CD4-positive, alpha-beta T cell (primary cell): ENCODE measurements around the gene CDIP1. TPM values are rescaled to one million over a fixed set of nuclear protein-coding genes. Genes with fewer than 3 reads are reported as not detected.

ENCODE experiments used
- ATAC-seq: fragments of 200-7000 bp; cut with Tn5 transposase; one replicate; pipeline ENCODE4 v1.10.0; 2022; ENCODE audit warnings: mild to moderate bottlenecking; ENCODE audit not compliant: poor library complexity
- CTCF ChIA-PET: fragments of 350-600 bp; sonication (Branson Sonifier 250); formaldehyde crosslinking; loops from one replicate; lab custom pipeline; 2021; ENCODE audit warnings: antibody characterized with exemption, inconsistent platforms; lab: Charles Lee
- POLR2A ChIA-PET: fragments of 350-600 bp; sonication (Branson Sonifier 250); formaldehyde crosslinking; loops from one replicate; lab custom pipeline; 2021; ENCODE audit warnings: antibody characterized with exemption, inconsistent platforms; lab: Charles Lee
- DNase-seq, 14 experiments: peaks; one replicate each; pipeline ENCODE4 v3.0.0-alpha.2; 2013 to 2020; ENCODE audit warnings: mixed read lengths in 2 of 14
- H3K27ac ChIP-seq, 2 donors: one replicate each; pipeline versions ENCODE4 v1.5.1 to v1.7.0; 2013; ENCODE audit warnings: low read length in 2 of 2, low read depth in 1 of 2, mild to moderate bottlenecking in 1 of 2
- H3K27me3 ChIP-seq, 2 experiments: 1 replicate in 1 of 2; 2 replicates in 1 of 2; pipeline versions ENCODE4 v1.6.1 to v1.7.0; 2013; ENCODE audit warnings: low read length in 2 of 2, control low read depth in 1 of 2, mild to moderate bottlenecking in 1 of 2, moderate library complexity in 1 of 2; ENCODE audit not compliant: insufficient read depth in 2 of 2, control insufficient read depth in 1 of 2
- H3K36me3 ChIP-seq: one replicate; pipeline ENCODE4 v1.6.1; 2013; ENCODE audit warnings: low read length, control low read depth; ENCODE audit not compliant: insufficient read depth
- H3K4me1 ChIP-seq: one replicate; pipeline ENCODE4 v1.6.1; 2013; ENCODE audit warnings: low read length, control low read depth; ENCODE audit not compliant: insufficient read depth
- H3K4me3 ChIP-seq: one replicate; pipeline ENCODE4 v1.5.1; 2013; ENCODE audit warnings: mild to moderate bottlenecking, low read length, moderate library complexity
- H3K9me3 ChIP-seq, 2 experiments: 1 replicate in 1 of 2; 2 replicates in 1 of 2; pipeline versions ENCODE4 v1.6.1 to v1.7.0; 2013; ENCODE audit warnings: low read length in 2 of 2, mild to moderate bottlenecking in 2 of 2, control low read depth in 1 of 2, moderate library complexity in 1 of 2; ENCODE audit not compliant: control insufficient read depth in 1 of 2, insufficient read depth in 1 of 2
- H3K27ac Mint-ChIP-seq: one replicate; pipeline ENCODE4 v1.8.0; 2020; ENCODE audit warnings: mixed read lengths
- H3K27me3 Mint-ChIP-seq: one replicate; pipeline ENCODE4 v1.8.0; 2021; ENCODE audit warnings: mixed read lengths
- H3K36me3 Mint-ChIP-seq: one replicate; pipeline ENCODE4 v1.8.0; 2021; ENCODE audit warnings: low read depth, mixed read lengths
- H3K4me1 Mint-ChIP-seq: one replicate; pipeline ENCODE4 v1.8.0; 2021; ENCODE audit warnings: low read depth, mixed read lengths
- H3K4me3 Mint-ChIP-seq: one replicate; pipeline ENCODE4 v1.8.0; 2020; ENCODE audit warnings: mild to moderate bottlenecking, mixed read lengths
- H3K9me3 Mint-ChIP-seq: one replicate; pipeline ENCODE4 v1.8.0; 2020; ENCODE audit warnings: mixed read lengths
- intact Hi-C, 2 experiments: fragments of 100-400 bp; cut with DNase I in 1 of 2; cut with micrococcal nuclease in 1 of 2; formaldehyde crosslinking; loops; one replicate each; pipeline versions ENCODE4 v1.15.1 to v1.9.0; 2023 to 2025; cut with DNase I, micrococcal nuclease
- total RNA-seq, 174 experiments: library from RNA in 2 of 174; stranded (reverse) in 2 of 174; gene quantifications; one replicate each; pipeline ENCODE4 v1.2.3 and lab custom pipeline; 2021 to 2026
- TF ChIP-seq, protein P1 (sequence below): fragments of 200-600 bp; IDR thresholded peaks from one replicate; pipeline ENCODE4 v1.8.0; 2022; ENCODE audit warnings: antibody characterized with exemption, mild to moderate bottlenecking

CDIP1 gene
- total RNA-seq, 2 experiments from 2014 or later = 19.5 to 22.4 TPM

DNA sequence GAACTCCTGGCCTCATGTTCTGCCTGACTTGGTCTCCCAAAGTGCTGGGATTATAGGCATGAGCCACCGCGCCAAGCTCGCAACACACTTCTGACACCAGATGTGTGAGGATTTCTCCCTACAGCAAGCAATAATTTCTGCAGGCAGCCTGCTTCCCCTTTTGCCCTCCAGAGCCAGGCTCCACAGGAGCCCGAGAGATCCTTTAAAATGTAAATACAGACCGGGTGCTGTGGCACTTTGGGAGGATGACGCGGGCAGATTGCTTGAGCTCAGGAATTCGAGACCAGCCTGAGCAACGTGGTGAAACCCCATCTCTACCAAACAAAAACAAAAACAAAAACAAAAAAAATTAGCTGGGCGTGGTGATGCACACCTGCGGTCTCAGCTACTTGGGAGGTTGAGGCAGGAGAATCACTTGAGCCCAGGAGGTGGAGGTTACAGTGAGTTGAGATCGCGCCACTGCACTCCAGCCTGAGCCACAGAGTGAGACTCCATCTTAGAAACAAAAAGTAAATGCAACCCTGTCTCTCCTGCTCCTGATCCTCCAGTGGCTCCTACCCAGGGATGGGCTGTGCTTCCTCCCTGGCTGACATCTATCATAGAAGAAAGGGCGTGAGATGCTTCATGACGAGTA lies 32.2 kb upstream of the CDIP1 start:
- Mint-ChIP-seq H3K27me3 (no peaks in the 10 kb centered on the region), H3K27ac (no peak overlapping the region), H3K36me3 (no peaks in the 10 kb centered on the region), H3K4me3 (no peak overlapping the region), H3K4me1 (no peaks in the 10 kb centered on the region), H3K9me3 (no peaks in the 10 kb centered on the region)
- no peak overlapping the region for H3K27ac ChIP-seq
- CTCF ChIA-PET = interaction anchor here (0.7 kb wide), 1 partner anchor 144 kb away, joined by 3 read pairs; no protein-coding TSS in a partner anchor
- no peak for DNase-seq
- no peaks in the 10 kb centered on the region for H3K27me3 ChIP-seq
- TF ChIP-seq, protein P1, sequence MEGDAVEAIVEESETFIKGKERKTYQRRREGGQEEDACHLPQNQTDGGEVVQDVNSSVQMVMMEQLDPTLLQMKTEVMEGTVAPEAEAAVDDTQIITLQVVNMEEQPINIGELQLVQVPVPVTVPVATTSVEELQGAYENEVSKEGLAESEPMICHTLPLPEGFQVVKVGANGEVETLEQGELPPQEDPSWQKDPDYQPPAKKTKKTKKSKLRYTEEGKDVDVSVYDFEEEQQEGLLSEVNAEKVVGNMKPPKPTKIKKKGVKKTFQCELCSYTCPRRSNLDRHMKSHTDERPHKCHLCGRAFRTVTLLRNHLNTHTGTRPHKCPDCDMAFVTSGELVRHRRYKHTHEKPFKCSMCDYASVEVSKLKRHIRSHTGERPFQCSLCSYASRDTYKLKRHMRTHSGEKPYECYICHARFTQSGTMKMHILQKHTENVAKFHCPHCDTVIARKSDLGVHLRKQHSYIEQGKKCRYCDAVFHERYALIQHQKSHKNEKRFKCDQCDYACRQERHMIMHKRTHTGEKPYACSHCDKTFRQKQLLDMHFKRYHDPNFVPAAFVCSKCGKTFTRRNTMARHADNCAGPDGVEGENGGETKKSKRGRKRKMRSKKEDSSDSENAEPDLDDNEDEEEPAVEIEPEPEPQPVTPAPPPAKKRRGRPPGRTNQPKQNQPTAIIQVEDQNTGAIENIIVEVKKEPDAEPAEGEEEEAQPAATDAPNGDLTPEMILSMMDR = no peak
- H3K4me1 ChIP-seq = peaks cover 7% of the 10 kb centered on the region
- intact Hi-C loops = no loop called here
- POLR2A ChIA-PET = no interaction called here
- no peak overlapping the region for H3K4me3 ChIP-seq
- H3K9me3 ChIP-seq = no peaks in the 10 kb centered on the region
- no peaks in the 10 kb centered on the region for H3K36me3 ChIP-seq
- ATAC-seq = no peak

DNA sequence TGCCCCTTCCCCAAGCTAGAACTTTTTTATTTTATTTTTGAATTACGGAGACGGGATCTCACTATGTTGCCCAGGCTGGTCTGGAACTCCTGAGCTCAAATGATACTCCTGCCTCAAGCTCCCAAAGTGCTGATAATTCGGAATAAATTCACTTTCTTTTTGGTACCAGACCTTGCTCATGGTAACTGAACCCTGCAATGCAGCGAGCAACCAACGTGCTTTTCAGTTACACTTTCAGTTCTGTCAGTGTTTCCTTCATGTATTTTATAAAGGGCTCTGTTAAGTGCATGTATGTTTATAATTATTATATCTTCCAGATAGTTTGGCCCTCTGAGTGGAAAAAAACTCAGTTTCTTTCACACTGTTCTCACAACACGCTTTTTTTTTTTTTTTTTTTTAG lies 31.5 kb upstream of the CDIP1 start:
- ATAC-seq (no peak), DNase-seq (no peak)
- no peaks in the 10 kb centered on the region for H3K27me3 ChIP-seq
- no peak overlapping the region for H3K27ac ChIP-seq
- TF ChIP-seq, protein P1 = no peak
- Mint-ChIP-seq H3K4me1 (no peaks in the 10 kb centered on the region), H3K27ac (no peak overlapping the region), H3K9me3 (no peaks in the 10 kb centered on the region), H3K36me3 (no peaks in the 10 kb centered on the region), H3K4me3 (no peak overlapping the region), H3K27me3 (no peaks in the 10 kb centered on the region)
- ChIA-PET CTCF (interaction anchor here (0.7 kb wide), 1 partner anchor 145 kb away, joined by 3 read pairs; no protein-coding TSS in a partner anchor), POLR2A (no interaction called here)
- no peaks in the 10 kb centered on the region for H3K36me3 ChIP-seq
- H3K4me1 ChIP-seq = peaks cover 4% of the 10 kb centered on the region
- no peaks in the 10 kb centered on the region for H3K9me3 ChIP-seq
- intact Hi-C loops = no loop called here
- no peak overlapping the region for H3K4me3 ChIP-seq

DNA sequence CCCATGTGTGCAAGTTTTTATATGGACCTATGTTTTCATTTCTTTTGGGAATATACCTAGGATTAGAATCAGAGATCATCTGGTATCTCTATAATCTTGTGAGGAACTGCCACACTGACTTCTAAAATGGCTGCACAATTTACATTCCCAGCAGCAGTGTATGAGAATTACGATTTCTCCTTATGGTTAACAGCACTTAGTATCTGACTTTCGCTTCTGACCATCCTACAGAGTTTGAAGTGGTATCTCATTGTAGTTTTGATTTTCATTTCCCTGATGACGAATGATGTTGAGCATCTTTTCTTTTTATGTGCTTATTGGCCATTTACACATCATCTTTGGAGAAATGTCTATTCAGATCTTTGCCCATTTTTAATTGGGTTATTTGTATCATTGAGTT lies 27.6 kb upstream of the CDIP1 start:
- DNase-seq = no peak
- H3K4me1 ChIP-seq = no peaks in the 10 kb centered on the region
- no peaks in the 10 kb centered on the region for H3K27me3 ChIP-seq
- Mint-ChIP-seq H3K4me3 (no peak overlapping the region), H3K9me3 (no peaks in the 10 kb centered on the region), H3K27me3 (no peaks in the 10 kb centered on the region), H3K36me3 (no peaks in the 10 kb centered on the region), H3K4me1 (no peaks in the 10 kb centered on the region), H3K27ac (no peak overlapping the region)
- ChIA-PET POLR2A (no interaction called here), CTCF (interaction anchor here (1.5 kb wide), 1 partner anchor 17 kb away, joined by 4 read pairs; no protein-coding TSS in a partner anchor)
- no peaks in the 10 kb centered on the region for H3K9me3 ChIP-seq
- no peak overlapping the region for H3K4me3 ChIP-seq
- TF ChIP-seq, protein P1 = no peak
- intact Hi-C loops = no loop called here
- no peaks in the 10 kb centered on the region for H3K36me3 ChIP-seq
- no peak overlapping the region for H3K27ac ChIP-seq
- ATAC-seq = no peak
